ENCODE results near the gene ZBTB21. TPM values are rescaled to one million over a fixed set of nuclear protein-coding genes. Genes with fewer than 3 reads are reported as not detected.
A peak's percentile ranks its signal among the peaks of the same experiment; 100 is the strongest.

The ZBTB21 gene
- total RNA-seq, 4 donors from 2014 or later, result 5.2 to 19.5 (median 9.7) TPM

GRCh38 chr21:42028766-42029425 is 18.7 kb upstream of the ZBTB21 start:
- Histone ChIP-seq H3K27me3 (no peaks in the 10 kb centered on the region), H3K4me1 (peaks cover 0 to 11% (median 5%) of the 10 kb centered on the region in 4 donors), H3K9me3 (no peaks in the 10 kb centered on the region), H3K27ac (peak overlapping the region in 2 of 4 donors; percentile 17 to 41), H3K4me3 (no peak overlapping the region), H3K36me3 (no peaks in the 10 kb centered on the region)
- TF ChIP-seq POLR2AphosphoS5 (IDR thresholded peaks at IDR 0.05) (no peak), POLR2A (IDR thresholded peaks at IDR 0.05) (no peak), CTCF (IDR thresholded peaks at IDR 0.05) (no peak), EP300 (IDR thresholded peaks at IDR 0.05; ENCODE audit: low read depth) (no peak)
- 67% methylated on average over 9 of the region's 9 CpGs; no CpG with 5 or more reads in 1 of the 2 donors for WGBS, 2 donors (ENCODE audit: low coverage in 1 of 2)
- intact Hi-C loops (cut with DNase I; ENCODE audit: low total_unique reads), result no loop called here
- peak; percentile 30 for DNase-seq
- in situ Hi-C loops (cut with MboI; ENCODE audit: low pct_ligation_motif_present in 1 of 4, low pct_unique_long_range_greater_than_20kb in 1 of 4, low sequenced_read_pairs in 3 of 4), result no loop called here

- no peak for TF ChIP-seq POLR2A (IDR thresholded peaks at IDR 0.05)
- no peaks in the 10 kb centered on the region for H3K36me3 ChIP-seq
- no peaks in the 10 kb centered on the region for H3K27me3 ChIP-seq
- in situ Hi-C loops (cut with MboI; ENCODE audit: low pct_ligation_motif_present in 1 of 4, low pct_unique_long_range_greater_than_20kb in 1 of 4, low sequenced_read_pairs in 3 of 4) (no loop called here), intact Hi-C loops (cut with DNase I; ENCODE audit: low total_unique reads) (no loop called here)
- peaks cover 0 to 11% (median 5%) of the 10 kb centered on the region in 4 donors for H3K4me1 ChIP-seq
- H3K9me3 ChIP-seq, result no peaks in the 10 kb centered on the region
- H3K4me3 ChIP-seq, result no peak overlapping the region
- no peak for DNase-seq
- WGBS, 2 donors (ENCODE audit: low coverage in 1 of 2), result 82 to 85% methylated on average over 11 to 26 of the region's 26 CpGs
- H3K27ac ChIP-seq, result peak overlapping the region in 2 of 4 donors; percentile 17 to 41
These were observed 17.9 kb upstream of the ZBTB21 start for GRCh38 chr21:42027822-42028765.

GRCh38 chr21:42027085-42027821 is 17.1 kb upstream of the ZBTB21 start:
- peaks cover 0 to 11% (median 5%) of the 10 kb centered on the region in 4 donors for H3K4me1 ChIP-seq
- in situ Hi-C loops (cut with MboI; ENCODE audit: low pct_ligation_motif_present in 1 of 4, low pct_unique_long_range_greater_than_20kb in 1 of 4, low sequenced_read_pairs in 3 of 4) (no loop called here), intact Hi-C loops (cut with DNase I; ENCODE audit: low total_unique reads) (no loop called here)
- no peak overlapping the region for H3K4me3 ChIP-seq
- TF ChIP-seq EP300 (IDR thresholded peaks at IDR 0.05; ENCODE audit: low read depth) (no peak), CTCF (IDR thresholded peaks at IDR 0.05) (no peak), POLR2A (IDR thresholded peaks at IDR 0.05) (no peak), POLR2AphosphoS5 (IDR thresholded peaks at IDR 0.05) (no peak)
- no peak for DNase-seq
- H3K9me3 ChIP-seq, result no peaks in the 10 kb centered on the region
- 83 to 88% methylated on average over 3 to 6 of the region's 6 CpGs for WGBS, 2 donors (ENCODE audit: low coverage in 1 of 2)
- no peak overlapping the region for H3K27ac ChIP-seq
- H3K36me3 ChIP-seq, result no peaks in the 10 kb centered on the region
- no peaks in the 10 kb centered on the region for H3K27me3 ChIP-seq

- H3K9me3 ChIP-seq, result no peaks in the 10 kb centered on the region
- peaks cover 0 to 11% (median 5%) of the 10 kb centered on the region in 4 donors for H3K4me1 ChIP-seq
- no peak for DNase-seq
- WGBS, 2 donors (ENCODE audit: low coverage in 1 of 2), result 82% methylated on average over 9 of the region's 9 CpGs; no CpG with 5 or more reads in 1 of the 2 donors
- TF ChIP-seq POLR2A (IDR thresholded peaks at IDR 0.05), result no peak
- TF ChIP-seq CTCF (IDR thresholded peaks at IDR 0.05), result no peak
- TF ChIP-seq EP300 (IDR thresholded peaks at IDR 0.05; ENCODE audit: low read depth), result no peak
- no peak for TF ChIP-seq POLR2AphosphoS5 (IDR thresholded peaks at IDR 0.05)
- no peaks in the 10 kb centered on the region for H3K27me3 ChIP-seq
- in situ Hi-C loops (cut with MboI; ENCODE audit: low pct_ligation_motif_present in 1 of 4, low pct_unique_long_range_greater_than_20kb in 1 of 4, low sequenced_read_pairs in 3 of 4) (no loop called here), intact Hi-C loops (cut with DNase I; ENCODE audit: low total_unique reads) (no loop called here)
- H3K36me3 ChIP-seq, result no peaks in the 10 kb centered on the region
- no peak overlapping the region for H3K27ac ChIP-seq
- no peak overlapping the region for H3K4me3 ChIP-seq
These were observed 15.9 kb upstream of the ZBTB21 start for GRCh38 chr21:42026082-42026435.

All from transverse colon (tissue), 4 donors.